NOMO-1 treated with dmso at 0.1 percent for 144 hours (cell line): ENCODE data around the gene GMDS.
"Not testable (repeated sequence)": the region's sequence is repeated elsewhere in the genome, so short reads cannot be mapped to it uniquely, and the experiment has no call there.

Source experiments
- DNase-seq: peaks from one replicate; lab custom pipeline; 2025; ENCODE audit not compliant: unreplicated experiment; lab: John Stamatoyannopoulos, UW

Gene GMDS

GRCh38 chr6:1701668-1702353 is 543.6 kb downstream of the GMDS start:
- DNase-seq, result no peak

GRCh38 chr6:1700278-1700967 is 545.0 kb downstream of the GMDS start:
- no peak for DNase-seq

- no peak for DNase-seq
Measured at GRCh38 chr6:1698527-1698926, 546.9 kb downstream of the GMDS start.

GRCh38 chr6:1697688-1698351 is 547.6 kb downstream of the GMDS start:
- DNase-seq, result no peak

GRCh38 chr6:1696463-1696850 is 548.9 kb downstream of the GMDS start:
- DNase-seq, result no peak

- DNase-seq, result no peak
Measured at GRCh38 chr6:1695546-1696462, 549.6 kb downstream of the GMDS start.

GRCh38 chr6:1691828-1692227 is 553.6 kb downstream of the GMDS start:
- DNase-seq, result not testable (repeated sequence)

GRCh38 chr6:1690656-1691055 is 554.7 kb downstream of the GMDS start:
- not testable (repeated sequence) for DNase-seq

- no peak for DNase-seq
Measured at GRCh38 chr6:1689141-1689540, 556.3 kb downstream of the GMDS start.

GRCh38 chr6:1688396-1688795 is 557.0 kb downstream of the GMDS start:
- no peak for DNase-seq

- DNase-seq, result no peak
Measured at GRCh38 chr6:1687402-1687801, 558.0 kb downstream of the GMDS start.

GRCh38 chr6:1686117-1687098 is 559.0 kb downstream of the GMDS start:
- no peak for DNase-seq

- DNase-seq, result no peak
Measured at GRCh38 chr6:1679688-1680068, 565.7 kb downstream of the GMDS start.

GRCh38 chr6:1679031-1679687 is 566.2 kb downstream of the GMDS start:
- DNase-seq, result no peak

GRCh38 chr6:1678201-1678600 is 567.2 kb downstream of the GMDS start:
- DNase-seq, result no peak

- DNase-seq, result no peak
Measured at GRCh38 chr6:1672379-1672778, 573.0 kb downstream of the GMDS start.

GRCh38 chr6:1670711-1671462 is 574.5 kb downstream of the GMDS start:
- no peak for DNase-seq

GRCh38 chr6:1669996-1670395 is 575.4 kb downstream of the GMDS start:
- no peak for DNase-seq

GRCh38 chr6:1668456-1668855 is 576.9 kb downstream of the GMDS start:
- DNase-seq, result not testable (repeated sequence)
